ENCODE results near the gene LRCH2. TPM values are rescaled to one million over a fixed set of nuclear protein-coding genes. Genes with fewer than 3 reads are reported as not detected.

Gene LRCH2
- total and polyA plus RNA-seq, 9 of the 15 experiments (the other 6 are each of a cell fraction or from before 2014, with no cell fraction given), result 1.4 to 7.2 (median 2.9) TPM

GRCh38 chrX:115177932-115178331 lies 56.0 kb downstream of the LRCH2 start (continued):
- no peak for TF ChIP-seq MYNN (IDR thresholded peaks at IDR 0.05)
- no peak for TF ChIP-seq MYNN (CRISPR knock-in tag; IDR thresholded peaks at IDR 0.05)

GRCh38 chrX:115174548-115174947 lies 59.3 kb downstream of the LRCH2 start:
- 0% methylated on average over 3 of the region's 3 CpGs for WGBS (ENCODE audit: insufficient coverage, low coverage, missing lambda C conversion rate)
- intact Hi-C loops (cut with micrococcal nuclease), result no loop called here
- H3K79me2 ChIP-seq (ENCODE audit: control insufficient read depth, insufficient read depth, low read length), result no peaks in the 10 kb centered on the region
- H3K27me3 ChIP-seq (ENCODE audit: control insufficient read depth in 2 of 2, insufficient read depth in 2 of 2, low read length in 2 of 2), result no peaks in the 10 kb centered on the region
- in situ Hi-C loops (cut with MboI), result no loop called here
- H3K4me2 ChIP-seq (ENCODE audit: insufficient read depth, low read length), result no peak overlapping the region
- CTCF ChIA-PET (ENCODE audit: low intra/inter-chr PET ratio), result no interaction called here
- no peak overlapping the region for H3K9ac ChIP-seq (ENCODE audit: insufficient read depth in 1 of 2, low read depth in 2 of 2, low read length in 2 of 2)
- ATAC-seq (no peak), FAIRE-seq (no peak), DNase-seq (ENCODE audit: extremely low read depth in 1 of 4, low spot score in 3 of 4) (no peak)
- H3K9me1 ChIP-seq (ENCODE audit: control insufficient read depth, insufficient read depth, low read length), result no peaks in the 10 kb centered on the region
- POLR2A ChIA-PET, result no interaction called here
- H3K36me3 ChIP-seq (ENCODE audit: control insufficient read depth, insufficient read depth, low read length), result no peaks in the 10 kb centered on the region
- no peaks in the 10 kb centered on the region for H4K20me1 ChIP-seq (replicated peaks; ENCODE audit: control insufficient read depth, insufficient read depth, low read length)
- H2AFZ ChIP-seq (ENCODE audit: low read depth, low read length), result no peak overlapping the region
- no peaks in the 10 kb centered on the region for H3K4me1 ChIP-seq (replicated peaks in 1 of 2; ENCODE audit: control insufficient read depth in 2 of 2, insufficient read depth in 2 of 2, low read length in 2 of 2)
- no peak overlapping the region for H3K27ac ChIP-seq (ENCODE audit: extremely low read depth, low read depth, low read length)
- BruUV-seq (replicated peaks), result no TSS peak
- H3K9me3 ChIP-seq (replicated peaks; ENCODE audit: control insufficient read depth, insufficient read depth, low read depth, low read length), result no peaks in the 10 kb centered on the region
- no peak overlapping the region for H3K4me3 ChIP-seq
- TF ChIP-seq ZNF280B (CRISPR knock-in tag; IDR thresholded peaks at IDR 0.05) (no peak), NR2C2 (CRISPR knock-in tag; IDR thresholded peaks at IDR 0.05) (no peak), NR2C2 (tag; IDR thresholded peaks at IDR 0.05) (no peak), CREB5 (CRISPR knock-in tag; IDR thresholded peaks at IDR 0.05) (no peak), HDGF (IDR thresholded peaks at IDR 0.05) (no peak), ZNF224 (CRISPR knock-in tag; IDR thresholded peaks at IDR 0.05) (no peak), MYC (IDR thresholded peaks at IDR 0.05; ENCODE audit: low read depth, low read length) (no peak), MYC (CRISPR knock-in tag; IDR thresholded peaks at IDR 0.05; ENCODE audit: borderline replicate concordance, low read depth) (no peak), ATF6 (CRISPR knock-in tag; IDR thresholded peaks at IDR 0.05) (no peak), KAT7 (CRISPR knock-in tag; IDR thresholded peaks at IDR 0.05; ENCODE audit: borderline replicate concordance) (no peak), SMARCA5 (IDR thresholded peaks at IDR 0.05) (no peak), CHAMP1 (IDR thresholded peaks at IDR 0.05) (no peak), SMAD3 (CRISPR knock-in tag; conservative IDR thresholded peaks at IDR 0.05) (no peak), ZNF79 (CRISPR knock-in tag; IDR thresholded peaks at IDR 0.05; ENCODE audit: low read depth) (no peak), HCFC1 (IDR thresholded peaks at IDR 0.05; ENCODE audit: low read depth, low read length) (no peak)

All from K562 (cell line).